Activated CD4-positive, alpha-beta T cell treated with anti-CD3 and anti-CD28 coated beads, Interleukin-2, amount 10 ng/mL, durations not matched to agents 7 days and 5 days (primary cell): ENCODE results near the gene RTN1. TPM values are rescaled to one million over a fixed set of nuclear protein-coding genes. Genes with fewer than 3 reads are reported as not detected.
A peak's percentile ranks its signal among the peaks of the same experiment; 100 is the strongest.

Experiments
- CTCF ChIA-PET: fragments of 350-600 bp; sonication (Branson Sonifier 250); formaldehyde crosslinking; loops from one replicate; lab custom pipeline; 2021; ENCODE audit warnings: antibody characterized with exemption; lab: Charles Lee
- POLR2A ChIA-PET: fragments of 350-600 bp; sonication (Branson Sonifier 250); formaldehyde crosslinking; loops from one replicate; lab custom pipeline; 2021; ENCODE audit warnings: antibody characterized with exemption; lab: Charles Lee
- DNase-seq: peaks from one replicate; pipeline ENCODE4 v3.0.0-alpha.2; 2020
- H3K27ac Mint-ChIP-seq: one replicate; pipeline ENCODE4 v1.8.0; 2021; ENCODE audit warnings: mild to moderate bottlenecking, moderate library complexity, mixed read lengths
- H3K27me3 Mint-ChIP-seq: one replicate; pipeline ENCODE4 v1.8.0; 2021; ENCODE audit warnings: mixed read lengths
- H3K36me3 Mint-ChIP-seq: one replicate; pipeline ENCODE4 v1.8.0; 2021; ENCODE audit warnings: low read depth, mixed read lengths
- H3K4me1 Mint-ChIP-seq: one replicate; pipeline ENCODE4 v1.8.0; 2021; ENCODE audit warnings: mixed read lengths
- H3K4me3 Mint-ChIP-seq: one replicate; pipeline ENCODE4 v1.8.0; 2021; ENCODE audit warnings: mild to moderate bottlenecking, moderate library complexity, mixed read lengths
- H3K9me3 Mint-ChIP-seq: one replicate; pipeline ENCODE4 v1.8.0; 2021; ENCODE audit warnings: mixed read lengths
- total RNA-seq, 2 experiments: library from RNA; stranded (reverse); gene quantifications; one replicate each; pipeline ENCODE4 v1.2.3, GENCODE V29; 2021

Gene RTN1
- not detected for total RNA-seq

GRCh38 chr14:59870277-59871165 lies at the start of gene RTN1:
Gene RTN1 (minus strand): TSS chr14:59870776. CDS start chr14:59870630, 146 bp downstream.
- Mint-ChIP-seq H3K4me3 (peak within 1 kb of the TSS; percentile 69), H3K9me3 (no peaks in the 10 kb centered on the region), H3K36me3 (peaks cover 3% of the 10 kb centered on the region), H3K27me3 (peaks cover 65% of the 10 kb centered on the region), H3K27ac (peak within 1 kb of the TSS; percentile 50), H3K4me1 (peaks cover 4% of the 10 kb centered on the region)
- DNase-seq, result peak; percentile 13
- ChIA-PET CTCF (no interaction called here), POLR2A (no interaction called here)

GRCh38 chr14:59920378-59920683 lies 49.8 kb upstream of the RTN1 start:
- H3K27ac Mint-ChIP-seq, result no peak overlapping the region
- no peak for DNase-seq
- peaks cover 51% of the 10 kb centered on the region for H3K27me3 Mint-ChIP-seq
- H3K36me3 Mint-ChIP-seq, result no peaks in the 10 kb centered on the region
- H3K9me3 Mint-ChIP-seq, result no peaks in the 10 kb centered on the region
- CTCF ChIA-PET, result no interaction called here
- no peak overlapping the region for H3K4me3 Mint-ChIP-seq
- peaks cover 5% of the 10 kb centered on the region for H3K4me1 Mint-ChIP-seq
- POLR2A ChIA-PET, result no interaction called here

- Mint-ChIP-seq H3K36me3 (no peaks in the 10 kb centered on the region), H3K27ac (no peak within 1 kb of the TSS), H3K9me3 (no peaks in the 10 kb centered on the region), H3K4me3 (peak within 1 kb of the TSS; percentile 16), H3K27me3 (peaks cover 51% of the 10 kb centered on the region), H3K4me1 (peaks cover 5% of the 10 kb centered on the region)
- CTCF ChIA-PET, result no interaction called here
- POLR2A ChIA-PET, result no interaction called here
- peak; percentile 10 for DNase-seq
Measured at GRCh38 chr14:59919570-59920377, 49.2 kb upstream of the RTN1 start, which contains the start of gene LRRC9. Gene LRRC9 (plus strand): TSS chr14:59920144.

GRCh38 chr14:59918824-59919569 lies 48.4 kb upstream of the RTN1 start:
- Mint-ChIP-seq H3K4me1 (peaks cover 5% of the 10 kb centered on the region), H3K4me3 (peak overlapping the region; percentile 16), H3K27me3 (peaks cover 49% of the 10 kb centered on the region), H3K27ac (no peak overlapping the region), H3K9me3 (no peaks in the 10 kb centered on the region), H3K36me3 (no peaks in the 10 kb centered on the region)
- ChIA-PET POLR2A (no interaction called here), CTCF (no interaction called here)
- no peak for DNase-seq

- Mint-ChIP-seq H3K36me3 (no peaks in the 10 kb centered on the region), H3K27ac (no peak overlapping the region), H3K27me3 (peaks cover 28% of the 10 kb centered on the region), H3K4me3 (no peak overlapping the region), H3K9me3 (no peaks in the 10 kb centered on the region), H3K4me1 (no peaks in the 10 kb centered on the region)
- ChIA-PET POLR2A (no interaction called here), CTCF (no interaction called here)
- no peak for DNase-seq
Measured at GRCh38 chr14:59913187-59913586, 42.6 kb upstream of the RTN1 start.

GRCh38 chr14:59912443-59912842 lies 41.9 kb upstream of the RTN1 start:
- no peak overlapping the region for H3K27ac Mint-ChIP-seq
- POLR2A ChIA-PET, result no interaction called here
- DNase-seq, result no peak
- no peaks in the 10 kb centered on the region for H3K36me3 Mint-ChIP-seq
- CTCF ChIA-PET, result no interaction called here
- H3K4me1 Mint-ChIP-seq, result no peaks in the 10 kb centered on the region
- no peak overlapping the region for H3K4me3 Mint-ChIP-seq
- no peaks in the 10 kb centered on the region for H3K9me3 Mint-ChIP-seq
- peaks cover 24% of the 10 kb centered on the region for H3K27me3 Mint-ChIP-seq

GRCh38 chr14:59905188-59905587 lies 34.6 kb upstream of the RTN1 start:
- peaks cover 6% of the 10 kb centered on the region for H3K27me3 Mint-ChIP-seq
- H3K9me3 Mint-ChIP-seq, result no peaks in the 10 kb centered on the region
- H3K36me3 Mint-ChIP-seq, result no peaks in the 10 kb centered on the region
- no peaks in the 10 kb centered on the region for H3K4me1 Mint-ChIP-seq
- POLR2A ChIA-PET, result no interaction called here
- CTCF ChIA-PET, result no interaction called here
- no peak overlapping the region for H3K4me3 Mint-ChIP-seq
- DNase-seq, result no peak
- H3K27ac Mint-ChIP-seq, result no peak overlapping the region

- peaks cover 2% of the 10 kb centered on the region for H3K27me3 Mint-ChIP-seq
- no peak overlapping the region for H3K27ac Mint-ChIP-seq
- ChIA-PET POLR2A (no interaction called here), CTCF (no interaction called here)
- H3K4me1 Mint-ChIP-seq, result no peaks in the 10 kb centered on the region
- no peak for DNase-seq
- H3K4me3 Mint-ChIP-seq, result no peak overlapping the region
- H3K36me3 Mint-ChIP-seq, result no peaks in the 10 kb centered on the region
- H3K9me3 Mint-ChIP-seq, result no peaks in the 10 kb centered on the region
Measured at GRCh38 chr14:59904184-59904583, 33.6 kb upstream of the RTN1 start.

GRCh38 chr14:59900556-59900955 lies 30.0 kb upstream of the RTN1 start:
- no peaks in the 10 kb centered on the region for H3K4me1 Mint-ChIP-seq
- CTCF ChIA-PET, result no interaction called here
- peaks cover 9% of the 10 kb centered on the region for H3K27me3 Mint-ChIP-seq
- no peak for DNase-seq
- no peaks in the 10 kb centered on the region for H3K36me3 Mint-ChIP-seq
- H3K27ac Mint-ChIP-seq, result no peak overlapping the region
- H3K4me3 Mint-ChIP-seq, result no peak overlapping the region
- POLR2A ChIA-PET, result no interaction called here
- H3K9me3 Mint-ChIP-seq, result no peaks in the 10 kb centered on the region

- H3K27me3 Mint-ChIP-seq, result peaks cover 9% of the 10 kb centered on the region
- no peak overlapping the region for H3K4me3 Mint-ChIP-seq
- H3K36me3 Mint-ChIP-seq, result no peaks in the 10 kb centered on the region
- no peak for DNase-seq
- H3K27ac Mint-ChIP-seq, result no peak overlapping the region
- H3K9me3 Mint-ChIP-seq, result no peaks in the 10 kb centered on the region
- ChIA-PET CTCF (interaction anchor here (1.1 kb wide), 1 partner anchor 66 kb away, joined by 3 read pairs; no protein-coding TSS in a partner anchor), POLR2A (no interaction called here)
- H3K4me1 Mint-ChIP-seq, result no peaks in the 10 kb centered on the region
Measured at GRCh38 chr14:59897757-59898383, 27.3 kb upstream of the RTN1 start.

- peaks cover 7% of the 10 kb centered on the region for H3K27me3 Mint-ChIP-seq
- no peaks in the 10 kb centered on the region for H3K36me3 Mint-ChIP-seq
- H3K4me3 Mint-ChIP-seq, result no peak overlapping the region
- H3K9me3 Mint-ChIP-seq, result no peaks in the 10 kb centered on the region
- ChIA-PET POLR2A (no interaction called here), CTCF (no interaction called here)
- H3K4me1 Mint-ChIP-seq, result no peaks in the 10 kb centered on the region
- no peak for DNase-seq
- H3K27ac Mint-ChIP-seq, result no peak overlapping the region
Measured at GRCh38 chr14:59895721-59896120, 25.1 kb upstream of the RTN1 start.

GRCh38 chr14:59890676-59891075 lies 20.1 kb upstream of the RTN1 start:
- no peak overlapping the region for H3K4me3 Mint-ChIP-seq
- H3K9me3 Mint-ChIP-seq, result no peaks in the 10 kb centered on the region
- POLR2A ChIA-PET, result no interaction called here
- H3K4me1 Mint-ChIP-seq, result no peaks in the 10 kb centered on the region
- CTCF ChIA-PET, result no interaction called here
- H3K36me3 Mint-ChIP-seq, result no peaks in the 10 kb centered on the region
- H3K27ac Mint-ChIP-seq, result no peak overlapping the region
- DNase-seq, result no peak
- H3K27me3 Mint-ChIP-seq, result peaks cover 15% of the 10 kb centered on the region
